Measurements from ENCODE around the gene NUPR1. TPM values are rescaled to one million over a fixed set of nuclear protein-coding genes. Genes with fewer than 3 reads are reported as not detected.

The NUPR1 gene
- total RNA-seq, 1 donor from 2014 or later = 3.8 TPM

- peaks cover 30% of the 10 kb centered on the region for H3K27me3 Mint-ChIP-seq (ENCODE audit: low read depth, unreplicated experiment)
- no peaks in the 10 kb centered on the region for H3K4me1 Mint-ChIP-seq (ENCODE audit: low read depth, unreplicated experiment)
- Histone ChIP-seq H3K4me2 (ENCODE audit: low read length) (no peak overlapping the region), H2AFZ (ENCODE audit: low read depth, low read length) (no peak overlapping the region), H3K27ac (ENCODE audit: low read depth, low read length) (no peak overlapping the region), H3K79me2 (ENCODE audit: insufficient read depth, low read length) (no peaks in the 10 kb centered on the region), H3K9ac (ENCODE audit: low read length) (no peak overlapping the region), H3K36me3 (ENCODE audit: insufficient read depth, low read length) (no peaks in the 10 kb centered on the region), H3K4me3 (ENCODE audit: insufficient read depth, low read depth, low read length) (no peak overlapping the region), H3K4me1 (ENCODE audit: insufficient read depth, low read length) (no peaks in the 10 kb centered on the region), H3K27me3 (ENCODE audit: insufficient read depth, low read length) (peaks cover 7% of the 10 kb centered on the region), H3K9me3 (ENCODE audit: insufficient read depth, low read depth, low read length) (no peaks in the 10 kb centered on the region), H4K20me1 (ENCODE audit: insufficient read depth, low read length) (no peaks in the 10 kb centered on the region)
- H3K4me3 Mint-ChIP-seq (ENCODE audit: unreplicated experiment) = no peak overlapping the region
- no peak for FAIRE-seq
- DNase-seq (ENCODE audit: low read depth) = no peak
- no peak overlapping the region for H3K27ac Mint-ChIP-seq (ENCODE audit: unreplicated experiment)
- H3K9me3 Mint-ChIP-seq (ENCODE audit: unreplicated experiment) = no peaks in the 10 kb centered on the region
- TF ChIP-seq CTCF (IDR thresholded peaks at IDR 0.05; ENCODE audit: insufficient read depth, low read depth, low read length) (no peak), EZH2 (IDR thresholded peaks at IDR 0.05; ENCODE audit: insufficient read depth, low read length) (no peak)
- H3K36me3 Mint-ChIP-seq (ENCODE audit: low read depth, unreplicated experiment) = peaks cover 4% of the 10 kb centered on the region
Observed at GRCh38 chr16:28505489-28506137, 33.2 kb downstream of the NUPR1 start.

- Histone ChIP-seq H3K36me3 (ENCODE audit: insufficient read depth, low read length) (no peaks in the 10 kb centered on the region), H2AFZ (ENCODE audit: low read depth, low read length) (no peak overlapping the region), H3K4me3 (ENCODE audit: insufficient read depth, low read depth, low read length) (no peak overlapping the region), H3K79me2 (ENCODE audit: insufficient read depth, low read length) (no peaks in the 10 kb centered on the region), H3K27me3 (ENCODE audit: insufficient read depth, low read length) (peaks cover 7% of the 10 kb centered on the region), H3K9me3 (ENCODE audit: insufficient read depth, low read depth, low read length) (no peaks in the 10 kb centered on the region), H4K20me1 (ENCODE audit: insufficient read depth, low read length) (no peaks in the 10 kb centered on the region), H3K4me2 (ENCODE audit: low read length) (no peak overlapping the region), H3K4me1 (ENCODE audit: insufficient read depth, low read length) (no peaks in the 10 kb centered on the region), H3K9ac (ENCODE audit: low read length) (no peak overlapping the region), H3K27ac (ENCODE audit: low read depth, low read length) (no peak overlapping the region)
- no peak overlapping the region for H3K27ac Mint-ChIP-seq (ENCODE audit: unreplicated experiment)
- TF ChIP-seq CTCF (IDR thresholded peaks at IDR 0.05; ENCODE audit: insufficient read depth, low read depth, low read length) = no peak
- TF ChIP-seq EZH2 (IDR thresholded peaks at IDR 0.05; ENCODE audit: insufficient read depth, low read length) = no peak
- no peak overlapping the region for H3K4me3 Mint-ChIP-seq (ENCODE audit: unreplicated experiment)
- H3K36me3 Mint-ChIP-seq (ENCODE audit: low read depth, unreplicated experiment) = peaks cover 4% of the 10 kb centered on the region
- no peak for FAIRE-seq
- H3K27me3 Mint-ChIP-seq (ENCODE audit: low read depth, unreplicated experiment) = peaks cover 35% of the 10 kb centered on the region
- H3K4me1 Mint-ChIP-seq (ENCODE audit: low read depth, unreplicated experiment) = peaks cover 6% of the 10 kb centered on the region
- no peak for DNase-seq (ENCODE audit: low read depth)
- H3K9me3 Mint-ChIP-seq (ENCODE audit: unreplicated experiment) = no peaks in the 10 kb centered on the region
Observed at GRCh38 chr16:28504707-28505404, 33.9 kb downstream of the NUPR1 start.
